ENCODE data around the gene RUFY2. TPM values are rescaled to one million over a fixed set of nuclear protein-coding genes. Genes with fewer than 3 reads are reported as not detected.

The RUFY2 gene
- total and polyA plus RNA-seq, 9 donors: 11.1 to 36.4 (median 24.9) TPM

GRCh38 chr10:68302503-68302823 lies 104.6 kb downstream of the RUFY2 start:
- Histone ChIP-seq H3K27me3 (no peaks in the 10 kb centered on the region), H3K9me3 (no peaks in the 10 kb centered on the region), H3K4me3 (no peak overlapping the region), H3K27ac (no peak overlapping the region), H3K36me3 (no peaks in the 10 kb centered on the region), H3K4me1 (ENCODE audit: insufficient read depth) (no peaks in the 10 kb centered on the region)
- DNase-seq: no peak
- TF ChIP-seq CTCF (IDR thresholded peaks at IDR 0.05) (no peak), POLR2A (IDR thresholded peaks at IDR 0.05) (no peak), EP300 (IDR thresholded peaks at IDR 0.05) (no peak)
- intact Hi-C loops (cut with DNase I): no loop called here
- 30 to 69% (median 32%) methylated on average over 2 of the region's 2 CpGs for WGBS, 3 donors

- TF ChIP-seq POLR2A (IDR thresholded peaks at IDR 0.05) (no peak), CTCF (IDR thresholded peaks at IDR 0.05) (peak in 2 of 3 donors; percentile 15 to 18)
- H3K36me3 ChIP-seq: no peaks in the 10 kb centered on the region
- DNase-seq: no peak
- no peaks in the 10 kb centered on the region for H3K27me3 ChIP-seq
- intact Hi-C loops (cut with DNase I): no loop called here
- 45 to 50% (median 48%) methylated on average over 6 of the region's 6 CpGs for WGBS, 3 donors
- no peak overlapping the region for H3K4me3 ChIP-seq
- no peak overlapping the region for H3K27ac ChIP-seq
- H3K9me3 ChIP-seq: no peaks in the 10 kb centered on the region
- no peaks in the 10 kb centered on the region for H3K4me1 ChIP-seq (ENCODE audit: insufficient read depth)
Measured at GRCh38 chr10:68301790-68302502, 105.1 kb downstream of the RUFY2 start.

- intact Hi-C loops (cut with DNase I): no loop called here
- Histone ChIP-seq H3K4me3 (no peak overlapping the region), H3K27ac (no peak overlapping the region), H3K9me3 (no peaks in the 10 kb centered on the region), H3K36me3 (no peaks in the 10 kb centered on the region), H3K4me1 (ENCODE audit: insufficient read depth) (no peaks in the 10 kb centered on the region), H3K27me3 (no peaks in the 10 kb centered on the region)
- DNase-seq: no peak
- 91 to 95% (median 93%) methylated on average over 3 of the region's 3 CpGs for WGBS, 3 donors
- no peak for TF ChIP-seq EP300 (IDR thresholded peaks at IDR 0.05)
- TF ChIP-seq CTCF (IDR thresholded peaks at IDR 0.05): no peak
- no peak for TF ChIP-seq POLR2A (IDR thresholded peaks at IDR 0.05)
Measured at GRCh38 chr10:68301301-68301700, 105.8 kb downstream of the RUFY2 start.

GRCh38 chr10:68296843-68297663 lies 110.0 kb downstream of the RUFY2 start:
- intact Hi-C loops (cut with DNase I): no loop called here
- Histone ChIP-seq H3K4me3 (no peak overlapping the region), H3K27me3 (no peaks in the 10 kb centered on the region), H3K4me1 (ENCODE audit: insufficient read depth) (no peaks in the 10 kb centered on the region), H3K9me3 (no peaks in the 10 kb centered on the region), H3K36me3 (no peaks in the 10 kb centered on the region), H3K27ac (no peak overlapping the region)
- DNase-seq: no peak
- WGBS, 3 donors: 65 to 82% (median 76%) methylated on average over 9 of the region's 9 CpGs
- TF ChIP-seq CTCF (IDR thresholded peaks at IDR 0.05): no peak

Other genes starting within 250 kb of the RUFY2 start
- gene ATOH7, start 175.2 kb downstream of the RUFY2 start, total RNA-seq: under 1 TPM in 2 of 7 donors, not detected in 5; 0.23 to 0.60 TPM
- under 1 TPM in 1 of 2 donors, not detected in 1; 0.16 TPM for gene ATOH7, start 175.2 kb downstream of the RUFY2 start, polyA plus RNA-seq
- 100 to 1,000 TPM in 5 of 7 donors, 10 to 100 TPM in 2; 38.9 to 173 (median 114) TPM for gene HNRNPH3, start 75.2 kb downstream of the RUFY2 start, total RNA-seq
- 100 to 1,000 TPM; 173 to 337 TPM for gene HNRNPH3, start 75.2 kb downstream of the RUFY2 start, polyA plus RNA-seq
- 1 to 10 TPM; 2.5 to 7.5 (median 3.0) TPM for gene PBLD, start 74.3 kb downstream of the RUFY2 start, total RNA-seq
- gene PBLD, start 74.3 kb downstream of the RUFY2 start, polyA plus RNA-seq: 1 to 10 TPM; 3.7 to 7.8 TPM
- gene DNA2, start 64.7 kb upstream of the RUFY2 start, total RNA-seq: 1 to 10 TPM; 1.6 to 3.8 (median 3.3) TPM
- 1 to 10 TPM; 1.0 to 1.9 TPM for gene DNA2, start 64.7 kb upstream of the RUFY2 start, polyA plus RNA-seq
- gene SLC25A16, start 120.2 kb upstream of the RUFY2 start, total RNA-seq: 10 to 100 TPM in 6 of 7 donors, 1 to 10 TPM in 1; 9.1 to 31.9 (median 27.0) TPM
- 10 to 100 TPM in 1 of 2 donors, 1 to 10 TPM in 1; 4.4 to 10.1 TPM for gene SLC25A16, start 120.2 kb upstream of the RUFY2 start, polyA plus RNA-seq
- 1 to 10 TPM; 2.9 to 7.0 (median 5.7) TPM for gene TET1, start 153.1 kb upstream of the RUFY2 start, total RNA-seq
- 1 to 10 TPM in 1 of 2 donors, under 1 TPM in 1; 0.69 to 1.4 TPM for gene TET1, start 153.1 kb upstream of the RUFY2 start, polyA plus RNA-seq